H9 (cell line): ENCODE results near the gene GPATCH1. TPM values are rescaled to one million over a fixed set of nuclear protein-coding genes. Genes with fewer than 3 reads are reported as not detected.
"Not testable (repeated sequence)": the region's sequence is repeated elsewhere in the genome, so short reads cannot be mapped to it uniquely, and the experiment has no call there.

Source experiments
- DNase-seq: peaks from one replicate; pipeline ENCODE4 v3.0.0-alpha.2; 2017
- H2AFZ ChIP-seq: one replicate; pipeline ENCODE4 v1.6.1; 2013; ENCODE audit warnings: mild to moderate bottlenecking, low read length, control low read depth, moderate library complexity
- H2AK5ac ChIP-seq: 2 replicates; pipeline ENCODE4 v1.6.1; 2013; ENCODE audit warnings: low read length, control low read depth, mixed read lengths; ENCODE audit not compliant: insufficient read length
- H2BK120ac ChIP-seq: one replicate; pipeline ENCODE4 v1.6.1; 2013; ENCODE audit warnings: low read depth, mild to moderate bottlenecking, low read length, control low read depth, inconsistent platforms; ENCODE audit not compliant: poor library complexity, severe bottlenecking
- H2BK12ac ChIP-seq: 2 replicates; pipeline ENCODE4 v1.6.1; 2013; ENCODE audit warnings: low read length, control low read depth, mixed read lengths, low read depth; ENCODE audit not compliant: insufficient read length
- H2BK15ac ChIP-seq: 2 replicates; pipeline ENCODE4 v1.6.1; 2013; ENCODE audit warnings: low read depth, low read length, control low read depth
- H2BK20ac ChIP-seq: one replicate; pipeline ENCODE4 v1.6.1; 2013; ENCODE audit warnings: low read depth, mild to moderate bottlenecking, low read length, control low read depth, inconsistent platforms; ENCODE audit not compliant: poor library complexity, severe bottlenecking
- H2BK5ac ChIP-seq: 2 replicates; pipeline ENCODE4 v1.6.1; 2013; ENCODE audit warnings: low read length, control low read depth, mixed read lengths; ENCODE audit not compliant: insufficient read length
- H3K14ac ChIP-seq: 2 replicates; pipeline ENCODE4 v1.6.1; 2013; ENCODE audit warnings: low read length, control low read depth; ENCODE audit not compliant: insufficient read depth
- H3K18ac ChIP-seq: 2 replicates; pipeline ENCODE4 v1.6.1; 2013; ENCODE audit warnings: low read depth, mild to moderate bottlenecking, mixed read lengths, low read length, control low read depth; ENCODE audit not compliant: insufficient read length
- H3K23ac ChIP-seq: 2 replicates; pipeline ENCODE4 v1.6.1; 2013; ENCODE audit warnings: low read length, control low read depth, mixed read lengths, low read depth; ENCODE audit not compliant: insufficient read length
- H3K23me2 ChIP-seq: 2 replicates; pipeline ENCODE4 v1.6.1; 2013; ENCODE audit warnings: low read depth, mild to moderate bottlenecking, mixed read lengths, low read length, control low read depth; ENCODE audit not compliant: insufficient read length, poor library complexity, severe bottlenecking
- H3K27ac ChIP-seq: 2 replicates; pipeline ENCODE4 v1.5.1; 2013; ENCODE audit warnings: low read length, control low read depth, mixed read lengths, low read depth; ENCODE audit not compliant: insufficient read length
- H3K27me3 ChIP-seq: 2 replicates; pipeline ENCODE4 v1.6.1; 2013; ENCODE audit warnings: low read length, control low read depth, inconsistent platforms; ENCODE audit not compliant: insufficient read depth
- H3K4ac ChIP-seq: 2 replicates; pipeline ENCODE4 v1.6.1; 2013; ENCODE audit warnings: low read depth, mild to moderate bottlenecking, control low read depth, inconsistent platforms, low read length, moderate library complexity
- H3K4me1 ChIP-seq: 2 replicates; pipeline ENCODE4 v1.6.1; 2013; ENCODE audit warnings: low read length, control low read depth, inconsistent platforms; ENCODE audit not compliant: insufficient read depth
- H3K4me2 ChIP-seq: 2 replicates; pipeline ENCODE4 v1.6.1; 2013; ENCODE audit warnings: low read length, control low read depth, mixed read lengths; ENCODE audit not compliant: insufficient read length, insufficient read depth
- H3K56ac ChIP-seq: 2 replicates; pipeline ENCODE4 v1.6.1; 2013; ENCODE audit warnings: low read depth, mild to moderate bottlenecking, mixed read lengths, low read length, control low read depth; ENCODE audit not compliant: insufficient read length
- H3K79me1 ChIP-seq: 2 replicates; pipeline ENCODE4 v1.6.1; 2013; ENCODE audit warnings: low read depth, mild to moderate bottlenecking, moderate library complexity, low read length, control low read depth, inconsistent platforms; ENCODE audit not compliant: insufficient read depth, poor library complexity, severe bottlenecking
- H3K79me2 ChIP-seq: 2 replicates; pipeline ENCODE4 v1.6.1; 2013; ENCODE audit warnings: low read length, control low read depth, inconsistent platforms; ENCODE audit not compliant: insufficient read depth
- H3K9ac ChIP-seq: 2 replicates; pipeline ENCODE4 v1.6.1; 2013; ENCODE audit warnings: low read length, control low read depth, mixed read lengths; ENCODE audit not compliant: insufficient read length; ENCODE audit errors: extremely low read depth
- H3K9me3 ChIP-seq: one replicate; pipeline ENCODE4 v1.6.1; 2013; ENCODE audit warnings: low read depth, low read length, inconsistent platforms; ENCODE audit not compliant: control insufficient read depth
- H3T11ph ChIP-seq: one replicate; pipeline ENCODE4 v1.6.1; 2013; ENCODE audit warnings: mild to moderate bottlenecking, low read length, control low read depth, inconsistent platforms
- H4K20me1 ChIP-seq: one replicate; pipeline ENCODE4 v1.6.1; 2013; ENCODE audit not compliant: control insufficient read depth, insufficient read length, insufficient read depth
- H4K5ac ChIP-seq: 2 replicates; pipeline ENCODE4 v1.6.1; 2013; ENCODE audit warnings: low read depth, mild to moderate bottlenecking, mixed read lengths, low read length, control low read depth; ENCODE audit not compliant: insufficient read length
- H4K8ac ChIP-seq: replicated peaks from 2 replicates; pipeline ENCODE4 v1.6.1; 2013; ENCODE audit warnings: low read length, control low read depth, mixed read lengths, low read depth; ENCODE audit not compliant: insufficient read length
- H4K91ac ChIP-seq: 2 replicates; pipeline ENCODE4 v1.6.1; 2013; ENCODE audit warnings: low read depth, mild to moderate bottlenecking, moderate library complexity, mixed read lengths, low read length, control low read depth; ENCODE audit not compliant: insufficient read length
- H3K27ac Mint-ChIP-seq, 3 experiments: 2 replicates in 2 of 3; 3 replicates in 1 of 3; pipeline ENCODE4 v1.8.0; 2020 to 2021; ENCODE audit warnings: mixed read lengths in 3 of 3, mild to moderate bottlenecking in 1 of 3, moderate library complexity in 1 of 3
- H3K27me3 Mint-ChIP-seq: 2 replicates; pipeline ENCODE4 v1.8.0; 2021; ENCODE audit warnings: low read depth, mild to moderate bottlenecking, moderate library complexity, mixed read lengths
- H3K36me3 Mint-ChIP-seq, 3 experiments: 2 replicates in 2 of 3; 3 replicates in 1 of 3; pipeline ENCODE4 v1.8.0; 2020 to 2021; ENCODE audit warnings: low read depth in 3 of 3, mixed read lengths in 3 of 3; ENCODE audit not compliant: insufficient read depth in 1 of 3
- H3K4me1 Mint-ChIP-seq, 2 experiments: 2 replicates each; pipeline ENCODE4 v1.8.0; 2020; ENCODE audit warnings: mixed read lengths in 2 of 2
- H3K4me3 Mint-ChIP-seq, 2 experiments: 2 replicates in 1 of 2; 3 replicates in 1 of 2; pipeline ENCODE4 v1.8.0; 2020 to 2021; ENCODE audit warnings: mild to moderate bottlenecking in 2 of 2, mixed read lengths in 2 of 2, moderate library complexity in 1 of 2
- H3K9me3 Mint-ChIP-seq, 2 experiments: 2 replicates in 1 of 2; 3 replicates in 1 of 2; pipeline ENCODE4 v1.8.0; 2020; ENCODE audit warnings: mild to moderate bottlenecking in 2 of 2, mixed read lengths in 2 of 2, moderate library complexity in 1 of 2
- WGBS: extraction: QIAGEN DNeasy Blood & Tissue Kit; methylation state at CpG from one replicate; pipeline ENCODE4 v1.1.7; 2013; ENCODE audit warnings: missing lambda C conversion rate, low lambda C conversion rate, mixed read lengths; ENCODE audit not compliant: insufficient read length; ENCODE audit errors: extremely low coverage; 5-methylcytosine and 5-hydroxymethylcytosine counted together
- total RNA-seq: library from RNA; stranded (reverse); gene quantifications from 2 replicates; pipeline ENCODE4 v1.2.1, GENCODE V29; 2021

The GPATCH1 gene
- total RNA-seq, 1 experiment from 2014 or later: 11.7 TPM

DNA sequence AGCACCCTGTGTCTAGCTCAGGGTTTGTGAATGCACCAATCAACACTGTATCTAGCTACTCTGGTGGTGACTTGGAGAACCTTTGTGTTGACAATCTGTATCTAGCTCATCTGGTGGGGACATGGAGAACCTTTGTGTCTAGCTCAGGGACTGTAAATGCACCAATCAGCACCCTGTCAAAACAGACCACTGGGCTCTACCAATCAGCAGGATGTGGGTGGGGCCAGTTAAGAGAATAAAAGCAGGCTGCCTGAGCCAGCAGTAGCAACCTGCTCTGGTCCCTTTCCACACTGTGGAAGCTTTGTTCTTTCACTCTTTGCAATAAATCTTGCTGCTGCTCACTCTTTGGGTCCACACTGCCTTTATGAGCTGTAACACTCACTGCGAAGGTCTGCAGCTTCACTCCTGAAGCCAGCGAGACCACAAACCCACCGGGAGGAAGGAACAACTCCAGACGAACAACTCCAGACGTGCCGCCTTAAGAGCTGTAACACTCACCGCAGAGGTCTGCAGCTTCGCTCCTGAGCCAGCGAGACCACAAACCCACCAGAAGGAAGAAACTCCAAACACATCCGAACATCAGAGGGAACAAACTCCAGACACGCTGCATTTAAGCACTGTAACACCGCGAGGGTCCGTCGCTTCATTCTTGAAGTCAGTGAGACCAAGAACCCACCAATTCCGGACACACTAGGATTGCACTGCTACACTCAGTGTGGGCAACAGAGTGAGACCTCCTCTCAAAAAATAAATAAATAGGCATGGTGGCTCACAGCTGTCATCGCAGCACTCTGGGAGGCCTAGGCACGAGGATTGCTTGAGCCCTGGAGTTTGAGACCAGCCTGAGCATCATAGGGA, 43.6 kb upstream of the GPATCH1 start:
- H3K27me3 ChIP-seq, H2AFZ ChIP-seq: not testable (repeated sequence)
- no CpG with 5 or more reads among the region's 18 CpGs for WGBS

More for the DNA sequence above, 43.6 kb upstream of the GPATCH1 start:
- not testable (repeated sequence) for H4K8ac ChIP-seq, H2BK120ac ChIP-seq, H2BK12ac ChIP-seq, H3T11ph ChIP-seq, H3K4me3 Mint-ChIP-seq, H4K5ac ChIP-seq, H3K4me1 ChIP-seq, H3K23me2 ChIP-seq, H3K56ac ChIP-seq, H3K9me3 ChIP-seq, H3K4ac ChIP-seq, DNase-seq, H3K27me3 Mint-ChIP-seq, H2BK20ac ChIP-seq, H3K79me1 ChIP-seq, H2BK15ac ChIP-seq, H3K79me2 ChIP-seq, H3K4me2 ChIP-seq, H4K91ac ChIP-seq, H3K9ac ChIP-seq, H3K23ac ChIP-seq, H3K18ac ChIP-seq, H3K27ac ChIP-seq, H3K14ac ChIP-seq, H4K20me1 ChIP-seq, H2AK5ac ChIP-seq, H2BK5ac ChIP-seq
- Mint-ChIP-seq H3K4me1 (peaks cover 33 to 38% of the 10 kb centered on the region in 2 experiments), H3K9me3 (peaks cover 6 to 10% of the 10 kb centered on the region in 2 experiments; a peak in 3 of 5 replicates), H3K36me3 (peaks cover 24 to 36% (median 28%) of the 10 kb centered on the region in 3 experiments), H3K27ac (peak overlapping the region; percentile 73 to 95 (median 92); a peak in 6 of 7 replicates)
